ENCODE measurements around the gene RASAL2.

- no peak for TF ChIP-seq POLR2AphosphoS5 (IDR thresholded peaks at IDR 0.05)
- TF ChIP-seq POLR2A (IDR thresholded peaks at IDR 0.05), result no peak
- no peak for TF ChIP-seq CTCF (IDR thresholded peaks at IDR 0.05)
These were observed 94.4 kb downstream of the RASAL2 start for GRCh38 chr1:178188306-178188705.
